Naive thymus-derived CD4-positive, alpha-beta T cell (primary cell): Measurements from ENCODE around the gene GMDS. TPM values are rescaled to one million over a fixed set of nuclear protein-coding genes. Genes with fewer than 3 reads are reported as not detected.

Experiments
- ATAC-seq: fragments of 150-1000 bp; cut with Tn5 transposase; 2 replicates; pipeline ENCODE4 v1.10.0; 2021; ENCODE audit warnings: mild to moderate bottlenecking, moderate library complexity
- CTCF ChIA-PET: fragments of 350-600 bp; sonication (Branson Sonifier 250); formaldehyde crosslinking; loops from one replicate; lab custom pipeline; 2021; ENCODE audit warnings: antibody characterized with exemption; lab: Charles Lee
- POLR2A ChIA-PET: fragments of 350-600 bp; sonication (Branson Sonifier 250); formaldehyde crosslinking; loops from one replicate; lab custom pipeline; 2021; ENCODE audit warnings: antibody characterized with exemption, inconsistent platforms; lab: Charles Lee
- DNase-seq, 9 donors: peaks; one replicate each; pipeline versions ENCODE4 v3.0.0 to v3.0.0-alpha.2; 2020 to 2022; ENCODE audit warnings: mixed read lengths in 1 of 9
- H3K27ac ChIP-seq: one replicate; pipeline ENCODE4 v1.7.0; 2013; ENCODE audit warnings: mild to moderate bottlenecking, low read depth, low read length, moderate library complexity
- H3K27me3 ChIP-seq, 2 donors: one replicate each; pipeline ENCODE4 v1.7.0; 2013; ENCODE audit warnings: low read length in 2 of 2, mild to moderate bottlenecking in 2 of 2, moderate library complexity in 2 of 2; ENCODE audit not compliant: control insufficient read depth in 2 of 2, insufficient read depth in 2 of 2
- H3K36me3 ChIP-seq, 3 experiments: 1 replicate in 2 of 3; 2 replicates in 1 of 3; pipeline ENCODE4 v1.7.0; 2013; ENCODE audit warnings: low read length in 3 of 3, mild to moderate bottlenecking in 3 of 3, moderate library complexity in 1 of 3; ENCODE audit not compliant: insufficient read depth in 3 of 3, control insufficient read depth in 2 of 3
- H3K4me1 ChIP-seq, 2 donors: one replicate each; pipeline ENCODE4 v1.7.0; 2013; ENCODE audit warnings: low read length in 2 of 2, mild to moderate bottlenecking in 2 of 2, moderate library complexity in 1 of 2; ENCODE audit not compliant: control insufficient read depth in 2 of 2, insufficient read depth in 2 of 2
- H3K4me3 ChIP-seq: 2 replicates; pipeline ENCODE4 v1.7.0; 2013; ENCODE audit warnings: mild to moderate bottlenecking, low read length
- H3K9me3 ChIP-seq, 3 experiments: 1 replicate in 2 of 3; 2 replicates in 1 of 3; pipeline ENCODE4 v1.7.0; 2013; ENCODE audit warnings: low read length in 3 of 3; ENCODE audit not compliant: control insufficient read depth in 2 of 3
- H3K27ac Mint-ChIP-seq, 9 donors: one replicate each; pipeline ENCODE4 v1.8.0; 2020 to 2022; ENCODE audit warnings: mixed read lengths in 9 of 9, mild to moderate bottlenecking in 8 of 9, moderate library complexity in 5 of 9, inconsistent platforms in 2 of 9
- H3K27me3 Mint-ChIP-seq, 5 donors: one replicate each; pipeline ENCODE4 v1.8.0; 2021 to 2022; ENCODE audit warnings: mixed read lengths in 5 of 5, mild to moderate bottlenecking in 1 of 5
- H3K36me3 Mint-ChIP-seq, 5 donors: one replicate each; pipeline ENCODE4 v1.8.0; 2020 to 2022; ENCODE audit warnings: mixed read lengths in 5 of 5, mild to moderate bottlenecking in 3 of 5, inconsistent platforms in 1 of 5
- H3K4me1 Mint-ChIP-seq, 7 donors: one replicate each; pipeline ENCODE4 v1.8.0; 2020 to 2022; ENCODE audit warnings: mixed read lengths in 7 of 7, mild to moderate bottlenecking in 3 of 7, inconsistent platforms in 1 of 7
- H3K4me3 Mint-ChIP-seq, 10 donors: one replicate each; pipeline ENCODE4 v1.8.0; 2020 to 2022; ENCODE audit warnings: mild to moderate bottlenecking in 10 of 10, mixed read lengths in 10 of 10, moderate library complexity in 6 of 10, inconsistent platforms in 2 of 10
- H3K9me3 Mint-ChIP-seq, 11 donors: one replicate each; pipeline ENCODE4 v1.8.0; 2020 to 2022; ENCODE audit warnings: mixed read lengths in 11 of 11, mild to moderate bottlenecking in 4 of 11, inconsistent platforms in 1 of 11, moderate library complexity in 1 of 11
- intact Hi-C, 2 donors: fragments of 100-400 bp; cut with micrococcal nuclease; formaldehyde crosslinking; loops; one replicate each; pipeline ENCODE4 v1.15.1; 2023
- polyA plus RNA-seq, 2 donors: library from polyadenylated mRNA; unstranded; fragments of 300-500 nt; fragmentation: Illumina TruSeq; gene quantifications; one replicate each; pipeline ENCODE4 v1.2.3, GENCODE V29; 2021
- total RNA-seq, 6 experiments: library from RNA in 5 of 6; stranded (reverse) in 5 of 6; gene quantifications; 1 replicate in 5 of 6; 2 replicates in 1 of 6; pipeline ENCODE4 v1.2.3 and lab custom pipeline; 2021 to 2026

The GMDS gene
- total and polyA plus RNA-seq, 7 experiments from 2014 or later, result 12.7 to 33.9 (median 18.3) TPM

GRCh38 chr6:1809291-1809988 is 436.0 kb downstream of the GMDS start:
- ChIA-PET CTCF (no interaction called here), POLR2A (no interaction called here)
- H3K27ac Mint-ChIP-seq, result no peak overlapping the region
- no peaks in the 10 kb centered on the region for H3K9me3 Mint-ChIP-seq
- Histone ChIP-seq H3K27ac (no peak overlapping the region), H3K4me3 (no peak overlapping the region), H3K36me3 (no peaks in the 10 kb centered on the region), H3K27me3 (no peaks in the 10 kb centered on the region), H3K4me1 (no peaks in the 10 kb centered on the region), H3K9me3 (no peaks in the 10 kb centered on the region)
- H3K36me3 Mint-ChIP-seq, result peaks cover 0 to 13% (median 0%) of the 10 kb centered on the region in 5 donors
- no peak for ATAC-seq
- peaks cover 0 to 2% (median 0%) of the 10 kb centered on the region in 5 donors for H3K27me3 Mint-ChIP-seq
- H3K4me1 Mint-ChIP-seq, result no peaks in the 10 kb centered on the region
- intact Hi-C loops, result no loop called here
- no peak overlapping the region for H3K4me3 Mint-ChIP-seq
- DNase-seq, result no peak

GRCh38 chr6:1806935-1807334 is 438.5 kb downstream of the GMDS start:
- ChIA-PET CTCF (no interaction called here), POLR2A (no interaction called here)
- Mint-ChIP-seq H3K9me3 (no peaks in the 10 kb centered on the region), H3K36me3 (peaks cover 0 to 11% (median 0%) of the 10 kb centered on the region in 5 donors), H3K27me3 (peaks cover 0 to 2% (median 0%) of the 10 kb centered on the region in 5 donors), H3K4me3 (no peak overlapping the region), H3K4me1 (no peaks in the 10 kb centered on the region), H3K27ac (no peak overlapping the region)
- intact Hi-C loops, result no loop called here
- Histone ChIP-seq H3K4me3 (no peak overlapping the region), H3K9me3 (no peaks in the 10 kb centered on the region), H3K27me3 (no peaks in the 10 kb centered on the region), H3K4me1 (no peaks in the 10 kb centered on the region), H3K36me3 (no peaks in the 10 kb centered on the region), H3K27ac (no peak overlapping the region)
- ATAC-seq (no peak), DNase-seq (no peak)

GRCh38 chr6:1802491-1803395 is 442.7 kb downstream of the GMDS start:
- Mint-ChIP-seq H3K4me1 (peaks cover 0 to 4% (median 0%) of the 10 kb centered on the region in 7 donors), H3K9me3 (no peaks in the 10 kb centered on the region), H3K27me3 (peaks cover 0 to 2% (median 0%) of the 10 kb centered on the region in 5 donors), H3K4me3 (no peak overlapping the region), H3K27ac (no peak overlapping the region), H3K36me3 (peaks cover 0 to 4% (median 0%) of the 10 kb centered on the region in 5 donors)
- DNase-seq, result no peak
- POLR2A ChIA-PET, result interaction anchor here (0.6 kb wide), 1 partner anchor 11 kb away, joined by 3 read pairs; no protein-coding TSS in a partner anchor
- intact Hi-C loops, result no loop called here
- Histone ChIP-seq H3K36me3 (no peaks in the 10 kb centered on the region), H3K27ac (no peak overlapping the region), H3K9me3 (no peaks in the 10 kb centered on the region), H3K27me3 (no peaks in the 10 kb centered on the region), H3K4me1 (no peaks in the 10 kb centered on the region), H3K4me3 (no peak overlapping the region)
- no peak for ATAC-seq
- CTCF ChIA-PET, result interaction anchor here (0.6 kb wide), 1 partner anchor 551 kb away, joined by 3 read pairs; no protein-coding TSS in a partner anchor

GRCh38 chr6:1801401-1801800 is 444.0 kb downstream of the GMDS start:
- peaks cover 0 to 14% (median 0%) of the 10 kb centered on the region in 7 donors for H3K4me1 Mint-ChIP-seq
- Histone ChIP-seq H3K4me3 (no peak overlapping the region), H3K36me3 (no peaks in the 10 kb centered on the region), H3K9me3 (no peaks in the 10 kb centered on the region), H3K27ac (no peak overlapping the region), H3K4me1 (no peaks in the 10 kb centered on the region), H3K27me3 (no peaks in the 10 kb centered on the region)
- peaks cover 0 to 2% (median 0%) of the 10 kb centered on the region in 5 donors for H3K27me3 Mint-ChIP-seq
- ChIA-PET POLR2A (no interaction called here), CTCF (no interaction called here)
- no peak overlapping the region for H3K4me3 Mint-ChIP-seq
- no peaks in the 10 kb centered on the region for H3K9me3 Mint-ChIP-seq
- intact Hi-C loops, result no loop called here
- ATAC-seq (no peak), DNase-seq (no peak)
- no peak overlapping the region for H3K27ac Mint-ChIP-seq
- peaks cover 0 to 4% (median 0%) of the 10 kb centered on the region in 5 donors for H3K36me3 Mint-ChIP-seq

GRCh38 chr6:1800845-1801244 is 444.6 kb downstream of the GMDS start:
- H3K27ac Mint-ChIP-seq, result no peak overlapping the region
- Histone ChIP-seq H3K27me3 (no peaks in the 10 kb centered on the region), H3K9me3 (no peaks in the 10 kb centered on the region), H3K4me1 (no peaks in the 10 kb centered on the region), H3K36me3 (no peaks in the 10 kb centered on the region), H3K27ac (no peak overlapping the region), H3K4me3 (no peak overlapping the region)
- ChIA-PET POLR2A (no interaction called here), CTCF (no interaction called here)
- no peak overlapping the region for H3K4me3 Mint-ChIP-seq
- H3K4me1 Mint-ChIP-seq, result peaks cover 0 to 14% (median 0%) of the 10 kb centered on the region in 7 donors
- ATAC-seq, result no peak
- no peaks in the 10 kb centered on the region for H3K9me3 Mint-ChIP-seq
- intact Hi-C loops, result no loop called here
- DNase-seq, result no peak
- H3K27me3 Mint-ChIP-seq, result peaks cover 0 to under 1% (median 0%) of the 10 kb centered on the region in 5 donors
- H3K36me3 Mint-ChIP-seq, result peaks cover 0 to 4% (median 0%) of the 10 kb centered on the region in 5 donors

- no peak overlapping the region for H3K4me3 Mint-ChIP-seq
- ChIA-PET CTCF (no interaction called here), POLR2A (no interaction called here)
- DNase-seq (no peak), ATAC-seq (no peak)
- no peak overlapping the region for H3K27ac Mint-ChIP-seq
- Histone ChIP-seq H3K4me3 (no peak overlapping the region), H3K4me1 (no peaks in the 10 kb centered on the region), H3K27ac (no peak overlapping the region), H3K27me3 (no peaks in the 10 kb centered on the region), H3K9me3 (no peaks in the 10 kb centered on the region), H3K36me3 (no peaks in the 10 kb centered on the region)
- peaks cover 0 to 4% (median 0%) of the 10 kb centered on the region in 5 donors for H3K36me3 Mint-ChIP-seq
- H3K4me1 Mint-ChIP-seq, result peaks cover 0 to 14% (median 0%) of the 10 kb centered on the region in 7 donors
- intact Hi-C loops, result no loop called here
- no peaks in the 10 kb centered on the region for H3K9me3 Mint-ChIP-seq
- H3K27me3 Mint-ChIP-seq, result no peaks in the 10 kb centered on the region
These were observed 446.5 kb downstream of the GMDS start for GRCh38 chr6:1798965-1799325.
